Activated T-helper 1 cell treated with anti-CD3 and anti-CD28 coated beads, Interleukin-2, amount 50 U/mL, for 16 hours (primary cell): ENCODE results near the gene CEP112.

Experiments used
- DNase-seq, 2 donors: peaks; one replicate each; pipeline ENCODE4 v3.0.0-alpha.2; 2020; ENCODE audit warnings: low read depth in 1 of 2, low spot score in 1 of 2

The CEP112 gene

GRCh38 chr17:65936013-65936412 is 255.9 kb downstream of the CEP112 start:
- no peak for DNase-seq

- DNase-seq, result no peak
These were observed 258.6 kb downstream of the CEP112 start for GRCh38 chr17:65933290-65933689.

GRCh38 chr17:65931246-65932149 is 260.4 kb downstream of the CEP112 start:
- no peak for DNase-seq

- no peak for DNase-seq
These were observed 261.7 kb downstream of the CEP112 start for GRCh38 chr17:65930140-65930730.

- DNase-seq, result no peak
These were observed 265.3 kb downstream of the CEP112 start for GRCh38 chr17:65926599-65926998.

GRCh38 chr17:65925606-65926307 is 266.2 kb downstream of the CEP112 start:
- DNase-seq, result no peak

- DNase-seq, result no peak
These were observed 270.9 kb downstream of the CEP112 start for GRCh38 chr17:65920996-65921395.

- no peak for DNase-seq
These were observed 273.0 kb downstream of the CEP112 start for GRCh38 chr17:65918916-65919315.

GRCh38 chr17:65918500-65918899 is 273.4 kb downstream of the CEP112 start:
- DNase-seq, result no peak

GRCh38 chr17:65917560-65917959 is 274.4 kb downstream of the CEP112 start:
- DNase-seq, result no peak

- no peak for DNase-seq
These were observed 275.5 kb downstream of the CEP112 start for GRCh38 chr17:65916425-65916824.

- no peak for DNase-seq
These were observed 277.1 kb downstream of the CEP112 start for GRCh38 chr17:65914784-65915342.

GRCh38 chr17:65913326-65913850 is 278.5 kb downstream of the CEP112 start:
- DNase-seq, result no peak

- DNase-seq, result no peak
These were observed 281.1 kb downstream of the CEP112 start for GRCh38 chr17:65910836-65911235.

- DNase-seq, result no peak
These were observed 289.0 kb downstream of the CEP112 start for GRCh38 chr17:65902831-65903522.

GRCh38 chr17:65902155-65902554 is 289.8 kb downstream of the CEP112 start:
- no peak for DNase-seq

GRCh38 chr17:65901394-65901793 is 290.5 kb downstream of the CEP112 start:
- DNase-seq, result no peak

- DNase-seq, result no peak
These were observed 291.7 kb downstream of the CEP112 start for GRCh38 chr17:65900216-65900615.

GRCh38 chr17:65898651-65899050 is 293.3 kb downstream of the CEP112 start:
- DNase-seq, result no peak

GRCh38 chr17:65896889-65897288 is 295.0 kb downstream of the CEP112 start:
- DNase-seq, result no peak

- DNase-seq, result no peak
These were observed 296.0 kb downstream of the CEP112 start for GRCh38 chr17:65895969-65896368.
